WTC11 (cell line): ENCODE results near the gene ACOT4. TPM values are rescaled to one million over a fixed set of nuclear protein-coding genes. Genes with fewer than 3 reads are reported as not detected.
A peak's percentile ranks its signal among the peaks of the same experiment; 100 is the strongest.
"Not testable (repeated sequence)": the region's sequence is repeated elsewhere in the genome, so short reads cannot be mapped to it uniquely, and the experiment has no call there.

Experiments used
- ATAC-seq: fragments of 200-7000 bp; cut with Tn5 transposase; 2 replicates; pipeline ENCODE4 v1.10.0; 2021; ENCODE audit warnings: mild to moderate bottlenecking, moderate library complexity
- CTCF ChIA-PET: fragments of 300-600 bp; sonication (Branson Sonifier 250); formaldehyde crosslinking; loops from one replicate; lab custom pipeline; 2021; ENCODE audit warnings: antibody characterized with exemption; lab: Charles Lee
- POLR2A ChIA-PET: fragments of 350-600 bp; sonication (Branson Sonifier 250); formaldehyde crosslinking; loops from one replicate; lab custom pipeline; 2021; ENCODE audit warnings: antibody characterized with exemption; lab: Charles Lee
- DNase-seq: peaks from one replicate; pipeline ENCODE4 v3.0.0; 2021; ENCODE audit warnings: low spot score
- H3K27ac Mint-ChIP-seq: 2 replicates; pipeline ENCODE4 v1.8.0; 2021; ENCODE audit warnings: mixed read lengths
- H3K27me3 Mint-ChIP-seq: 2 replicates; pipeline ENCODE4 v1.8.0; 2021; ENCODE audit warnings: low read depth, mild to moderate bottlenecking, moderate library complexity, mixed read lengths
- H3K36me3 Mint-ChIP-seq: 2 replicates; pipeline ENCODE4 v1.8.0; 2021; ENCODE audit warnings: mixed read lengths
- H3K4me1 Mint-ChIP-seq: 2 replicates; pipeline ENCODE4 v1.8.0; 2022; ENCODE audit warnings: mixed read lengths
- H3K4me3 Mint-ChIP-seq: 2 replicates; pipeline ENCODE4 v1.8.0; 2021; ENCODE audit warnings: mild to moderate bottlenecking, moderate library complexity, mixed read lengths
- H3K9me3 Mint-ChIP-seq: 2 replicates; pipeline ENCODE4 v1.8.0; 2021; ENCODE audit warnings: mixed read lengths
- CREM ChIP-seq: sonication (generic); formaldehyde crosslinking; IDR thresholded peaks from 2 replicates; pipeline ENCODE4 v1.8.1; 2022; ENCODE audit warnings: mild to moderate bottlenecking, missing genetic modification reagents, moderate library complexity
- ESRRA ChIP-seq: sonication (generic); formaldehyde crosslinking; IDR thresholded peaks from 2 replicates; pipeline ENCODE4 v1.8.1; 2022; ENCODE audit warnings: mild to moderate bottlenecking, missing genetic modification reagents, borderline replicate concordance
- FOXP1 ChIP-seq: sonication (generic); formaldehyde crosslinking; IDR thresholded peaks from 2 replicates; pipeline ENCODE4 v1.8.0; 2022; ENCODE audit warnings: missing genetic modification reagents, mild to moderate bottlenecking, moderate library complexity, borderline replicate concordance
- IRF1 ChIP-seq: sonication (generic); formaldehyde crosslinking; IDR thresholded peaks from 2 replicates; pipeline ENCODE4 v1.8.0; 2023; ENCODE audit warnings: missing genetic modification reagents
- MYBL2 ChIP-seq: sonication (generic); formaldehyde crosslinking; IDR thresholded peaks from 2 replicates; pipeline ENCODE4 v1.8.1; 2023; ENCODE audit warnings: mild to moderate bottlenecking, moderate library complexity, missing genetic modification reagents
- NR3C1 ChIP-seq: sonication (generic); formaldehyde crosslinking; conservative IDR thresholded peaks from 2 replicates; pipeline ENCODE4 v1.8.1; 2023; ENCODE audit warnings: low read depth, mild to moderate bottlenecking, missing genetic modification reagents
- TP53 ChIP-seq: sonication (generic); formaldehyde crosslinking; IDR thresholded peaks from 2 replicates; pipeline ENCODE4 v1.8.1; 2023; ENCODE audit warnings: mild to moderate bottlenecking, missing genetic modification reagents
- USF1 ChIP-seq: sonication (generic); formaldehyde crosslinking; IDR thresholded peaks from 2 replicates; pipeline ENCODE4 v1.8.0; 2022; ENCODE audit warnings: mild to moderate bottlenecking, missing genetic modification reagents
- ZBTB21 ChIP-seq: sonication (generic); formaldehyde crosslinking; IDR thresholded peaks from 2 replicates; pipeline ENCODE4 v1.8.1; 2023; ENCODE audit warnings: mild to moderate bottlenecking, missing genetic modification reagents, borderline replicate concordance
- total RNA-seq: library from RNA; stranded (reverse); gene quantifications from 3 replicates; pipeline ENCODE4 v1.2.3, GENCODE V29; 2021
- TF ChIP-seq, protein P1 (sequence below): fragments of 250-450 bp; sonication (Bioruptor Pico); IDR thresholded peaks from 2 replicates; pipeline ENCODE4 v1.9.0; 2021; ENCODE audit warnings: mild to moderate bottlenecking, borderline replicate concordance
- TF ChIP-seq, protein P2 (sequence below): sonication (generic); formaldehyde crosslinking; IDR thresholded peaks from 2 replicates; pipeline ENCODE4 v1.8.1; 2023; ENCODE audit warnings: mild to moderate bottlenecking, missing genetic modification reagents, moderate library complexity
- TF ChIP-seq, protein P3 (sequence below): sonication (generic); formaldehyde crosslinking; IDR thresholded peaks from 2 replicates; pipeline ENCODE4 v1.8.1; 2023; ENCODE audit warnings: mild to moderate bottlenecking, moderate library complexity, missing genetic modification reagents
- TF ChIP-seq, protein P4 (sequence below): sonication (generic); formaldehyde crosslinking; IDR thresholded peaks from 2 replicates; pipeline ENCODE4 v1.8.0; 2022; ENCODE audit warnings: mild to moderate bottlenecking, missing genetic modification reagents

ACOT4 gene
- total RNA-seq, 1 experiment from 2014 or later = 1.6 TPM

GRCh38 chr14:73567951-73568885 is 23.5 kb upstream of the ACOT4 start (continued):
- TF ChIP-seq, protein P1, sequence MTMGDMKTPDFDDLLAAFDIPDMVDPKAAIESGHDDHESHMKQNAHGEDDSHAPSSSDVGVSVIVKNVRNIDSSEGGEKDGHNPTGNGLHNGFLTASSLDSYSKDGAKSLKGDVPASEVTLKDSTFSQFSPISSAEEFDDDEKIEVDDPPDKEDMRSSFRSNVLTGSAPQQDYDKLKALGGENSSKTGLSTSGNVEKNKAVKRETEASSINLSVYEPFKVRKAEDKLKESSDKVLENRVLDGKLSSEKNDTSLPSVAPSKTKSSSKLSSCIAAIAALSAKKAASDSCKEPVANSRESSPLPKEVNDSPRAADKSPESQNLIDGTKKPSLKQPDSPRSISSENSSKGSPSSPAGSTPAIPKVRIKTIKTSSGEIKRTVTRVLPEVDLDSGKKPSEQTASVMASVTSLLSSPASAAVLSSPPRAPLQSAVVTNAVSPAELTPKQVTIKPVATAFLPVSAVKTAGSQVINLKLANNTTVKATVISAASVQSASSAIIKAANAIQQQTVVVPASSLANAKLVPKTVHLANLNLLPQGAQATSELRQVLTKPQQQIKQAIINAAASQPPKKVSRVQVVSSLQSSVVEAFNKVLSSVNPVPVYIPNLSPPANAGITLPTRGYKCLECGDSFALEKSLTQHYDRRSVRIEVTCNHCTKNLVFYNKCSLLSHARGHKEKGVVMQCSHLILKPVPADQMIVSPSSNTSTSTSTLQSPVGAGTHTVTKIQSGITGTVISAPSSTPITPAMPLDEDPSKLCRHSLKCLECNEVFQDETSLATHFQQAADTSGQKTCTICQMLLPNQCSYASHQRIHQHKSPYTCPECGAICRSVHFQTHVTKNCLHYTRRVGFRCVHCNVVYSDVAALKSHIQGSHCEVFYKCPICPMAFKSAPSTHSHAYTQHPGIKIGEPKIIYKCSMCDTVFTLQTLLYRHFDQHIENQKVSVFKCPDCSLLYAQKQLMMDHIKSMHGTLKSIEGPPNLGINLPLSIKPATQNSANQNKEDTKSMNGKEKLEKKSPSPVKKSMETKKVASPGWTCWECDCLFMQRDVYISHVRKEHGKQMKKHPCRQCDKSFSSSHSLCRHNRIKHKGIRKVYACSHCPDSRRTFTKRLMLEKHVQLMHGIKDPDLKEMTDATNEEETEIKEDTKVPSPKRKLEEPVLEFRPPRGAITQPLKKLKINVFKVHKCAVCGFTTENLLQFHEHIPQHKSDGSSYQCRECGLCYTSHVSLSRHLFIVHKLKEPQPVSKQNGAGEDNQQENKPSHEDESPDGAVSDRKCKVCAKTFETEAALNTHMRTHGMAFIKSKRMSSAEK (CRISPR knock-in tag) = no peak
- TF ChIP-seq CREM (CRISPR knock-in tag) = no peak
- no peak for TF ChIP-seq ESRRA (CRISPR knock-in tag)

- H3K9me3 Mint-ChIP-seq, DNase-seq, ATAC-seq: not testable (repeated sequence)
- POLR2A ChIA-PET = interaction anchor here (0.6 to 2.6 kb wide), 6 partner anchors 61 to 341 kb away, joined by 3 to 12 read pairs (median 4); partner anchors contain the start of genes NUMB and RIOX1
- Mint-ChIP-seq H3K4me1 (peaks cover 30% of the 10 kb centered on the region), H3K27ac (peak overlapping the region; percentile 66; the same call in 1 of the 2 replicates), H3K36me3 (peaks cover 24% of the 10 kb centered on the region), H3K4me3 (peak overlapping the region; percentile 78), H3K27me3 (peaks cover 13% of the 10 kb centered on the region)
- CTCF ChIA-PET = interaction anchor here (0.5 to 4.5 kb wide), 14 partner anchors 9 to 722 kb away, joined by 3 to 79 read pairs (median 4); partner anchors contain the start of gene ACOT6
Measured at GRCh38 chr14:73568886-73569184, 22.8 kb upstream of the ACOT4 start.

GRCh38 chr14:73569185-73569958 is 22.3 kb upstream of the ACOT4 start, which contains the start of gene ACOT2:
Gene ACOT2 (plus strand): TSS chr14:73569213. CDS start chr14:73569241, 28 bp downstream.
- H3K27ac Mint-ChIP-seq = peak within 1 kb of the TSS; percentile 66
- peaks cover 26% of the 10 kb centered on the region for H3K36me3 Mint-ChIP-seq
- H3K4me1 Mint-ChIP-seq = peaks cover 30% of the 10 kb centered on the region
- DNase-seq (peak; percentile 59), ATAC-seq (peak; percentile 66)
- ChIA-PET CTCF (interaction anchor here (0.5 to 4.5 kb wide), 18 partner anchors 9 to 1224 kb away, joined by 3 to 79 read pairs (median 4); partner anchors contain the start of gene ACOT6), POLR2A (interaction anchor here (0.6 to 2.6 kb wide), 10 partner anchors 43 to 341 kb away, joined by 3 to 12 read pairs (median 4); partner anchors contain the start of genes ACOT6, NUMB, PTGR2 and RIOX1)
- peaks cover 13% of the 10 kb centered on the region for H3K27me3 Mint-ChIP-seq
- H3K4me3 Mint-ChIP-seq = peak within 1 kb of the TSS; percentile 78
- not testable (repeated sequence) for H3K9me3 Mint-ChIP-seq
- TF ChIP-seq, protein P2, sequence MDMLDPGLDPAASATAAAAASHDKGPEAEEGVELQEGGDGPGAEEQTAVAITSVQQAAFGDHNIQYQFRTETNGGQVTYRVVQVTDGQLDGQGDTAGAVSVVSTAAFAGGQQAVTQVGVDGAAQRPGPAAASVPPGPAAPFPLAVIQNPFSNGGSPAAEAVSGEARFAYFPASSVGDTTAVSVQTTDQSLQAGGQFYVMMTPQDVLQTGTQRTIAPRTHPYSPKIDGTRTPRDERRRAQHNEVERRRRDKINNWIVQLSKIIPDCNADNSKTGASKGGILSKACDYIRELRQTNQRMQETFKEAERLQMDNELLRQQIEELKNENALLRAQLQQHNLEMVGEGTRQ (CRISPR knock-in tag) = 0 out of 2 replicates have a peak, but pooled peaks have one; percentile 9
- TF ChIP-seq USF1 (CRISPR knock-in tag) = 0 out of 2 replicates have a peak, but pooled peaks have one; percentile 22
- 0 out of 2 replicates have a peak, but pooled peaks have one; percentile 50 for TF ChIP-seq IRF1 (CRISPR knock-in tag)
- peak; percentile 57; the same call in 1 of the 2 replicates for TF ChIP-seq NR3C1 (CRISPR knock-in tag)
- TF ChIP-seq FOXP1 (CRISPR knock-in tag) = peak; percentile 49; the same call in 1 of the 2 replicates
- TF ChIP-seq MYBL2 = peak; percentile 87
- TF ChIP-seq, protein P3, sequence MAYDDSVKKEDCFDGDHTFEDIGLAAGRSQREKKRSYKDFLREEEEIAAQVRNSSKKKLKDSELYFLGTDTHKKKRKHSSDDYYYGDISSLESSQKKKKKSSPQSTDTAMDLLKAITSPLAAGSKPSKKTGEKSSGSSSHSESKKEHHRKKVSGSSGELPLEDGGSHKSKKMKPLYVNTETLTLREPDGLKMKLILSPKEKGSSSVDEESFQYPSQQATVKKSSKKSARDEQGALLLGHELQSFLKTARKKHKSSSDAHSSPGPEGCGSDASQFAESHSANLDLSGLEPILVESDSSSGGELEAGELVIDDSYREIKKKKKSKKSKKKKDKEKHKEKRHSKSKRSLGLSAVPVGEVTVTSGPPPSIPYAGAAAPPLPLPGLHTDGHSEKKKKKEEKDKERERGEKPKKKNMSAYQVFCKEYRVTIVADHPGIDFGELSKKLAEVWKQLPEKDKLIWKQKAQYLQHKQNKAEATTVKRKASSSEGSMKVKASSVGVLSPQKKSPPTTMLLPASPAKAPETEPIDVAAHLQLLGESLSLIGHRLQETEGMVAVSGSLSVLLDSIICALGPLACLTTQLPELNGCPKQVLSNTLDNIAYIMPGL (CRISPR knock-in tag) = peak; percentile 28; the same call in 1 of the 2 replicates
- TF ChIP-seq, protein P4, sequence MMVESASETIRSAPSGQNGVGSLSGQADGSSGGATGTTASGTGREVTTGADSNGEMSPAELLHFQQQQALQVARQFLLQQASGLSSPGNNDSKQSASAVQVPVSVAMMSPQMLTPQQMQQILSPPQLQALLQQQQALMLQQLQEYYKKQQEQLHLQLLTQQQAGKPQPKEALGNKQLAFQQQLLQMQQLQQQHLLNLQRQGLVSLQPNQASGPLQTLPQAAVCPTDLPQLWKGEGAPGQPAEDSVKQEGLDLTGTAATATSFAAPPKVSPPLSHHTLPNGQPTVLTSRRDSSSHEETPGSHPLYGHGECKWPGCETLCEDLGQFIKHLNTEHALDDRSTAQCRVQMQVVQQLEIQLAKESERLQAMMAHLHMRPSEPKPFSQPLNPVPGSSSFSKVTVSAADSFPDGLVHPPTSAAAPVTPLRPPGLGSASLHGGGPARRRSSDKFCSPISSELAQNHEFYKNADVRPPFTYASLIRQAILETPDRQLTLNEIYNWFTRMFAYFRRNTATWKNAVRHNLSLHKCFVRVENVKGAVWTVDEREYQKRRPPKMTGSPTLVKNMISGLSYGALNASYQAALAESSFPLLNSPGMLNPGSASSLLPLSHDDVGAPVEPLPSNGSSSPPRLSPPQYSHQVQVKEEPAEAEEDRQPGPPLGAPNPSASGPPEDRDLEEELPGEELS (CRISPR knock-in tag) = peak; percentile 75
- peak; percentile 47; the same call in 1 of the 2 replicates for TF ChIP-seq ZBTB21 (CRISPR knock-in tag)
- TF ChIP-seq TP53 (CRISPR knock-in tag) = 0 out of 2 replicates have a peak, but pooled peaks have one; percentile 40
